ENCODE measurements around the gene ALOX12. TPM values are rescaled to one million over a fixed set of nuclear protein-coding genes. Genes with fewer than 3 reads are reported as not detected.

Gene ALOX12
- total and polyA plus RNA-seq, 4 donors: 0.03 to 3.1 (median 0.24) TPM; not detected in 1

- 94% methylated on average over 3 of the region's 3 CpGs for WGBS
- Histone ChIP-seq H3K4me1 (ENCODE audit: control insufficient read depth in 4 of 4, insufficient read depth in 4 of 4, low read length in 3 of 4) (no peaks in the 10 kb centered on the region), H3K36me3 (ENCODE audit: control insufficient read depth in 4 of 4, insufficient read depth in 3 of 4, low read depth in 1 of 4, low read length in 3 of 4) (peaks cover 0 to 1% (median 0%) of the 10 kb centered on the region in 4 donors), H3K27ac (ENCODE audit: low read depth in 1 of 2, low read length in 2 of 2) (peak overlapping the region in 1 of 2 donors; percentile 23), H3K9ac (ENCODE audit: low read depth in 1 of 2, low read length in 2 of 2) (no peak overlapping the region), H3K27me3 (ENCODE audit: control insufficient read depth in 4 of 4, insufficient read depth in 4 of 4, low read length in 3 of 4) (no peaks in the 10 kb centered on the region), H3K9me3 (ENCODE audit: control insufficient read depth in 4 of 4, low read length in 3 of 4) (no peaks in the 10 kb centered on the region), H3K4me3 (ENCODE audit: low read depth in 1 of 3, low read length in 3 of 3) (no peak overlapping the region)
- TF ChIP-seq CTCF (IDR thresholded peaks at IDR 0.05; ENCODE audit: low read depth, low read length, missing input control) (no peak), FOXA1 (IDR thresholded peaks at IDR 0.05) (no peak), EGR1 (IDR thresholded peaks at IDR 0.05; ENCODE audit: low read depth in 2 of 2) (no peak), NR2F2 (IDR thresholded peaks at IDR 0.05) (no peak), RXRA (IDR thresholded peaks at IDR 0.05) (no peak), YY1 (IDR thresholded peaks at IDR 0.05) (no peak), RAD21 (IDR thresholded peaks at IDR 0.05) (no peak), HNF4G (IDR thresholded peaks at IDR 0.05) (no peak), GABPA (IDR thresholded peaks at IDR 0.05 in 1 of 2, conservative IDR thresholded peaks at IDR 0.05 in 1 of 2) (no peak), MAX (IDR thresholded peaks at IDR 0.05) (no peak), TAF1 (conservative IDR thresholded peaks at IDR 0.05) (no peak)
- DNase-seq (ENCODE audit: low spot score): no peak
Measured at GRCh38 chr17:7029096-7029495, 33.2 kb downstream of the ALOX12 start.

- peak overlapping the region in 1 of 2 donors; percentile 31 for H3K27ac ChIP-seq (ENCODE audit: low read depth in 1 of 2, low read length in 2 of 2)
Measured at GRCh38 chr17:7029659-7030058, 33.8 kb downstream of the ALOX12 start.

GRCh38 chr17:7034955-7035590 is 39.2 kb downstream of the ALOX12 start:
- peaks cover 9 to 39% (median 30%) of the 10 kb centered on the region in 4 donors for H3K4me1 ChIP-seq (ENCODE audit: control insufficient read depth in 4 of 4, insufficient read depth in 4 of 4, low read length in 3 of 4)
- peaks cover 0 to 1% (median 0%) of the 10 kb centered on the region in 4 donors for H3K36me3 ChIP-seq (ENCODE audit: control insufficient read depth in 4 of 4, insufficient read depth in 3 of 4, low read depth in 1 of 4, low read length in 3 of 4)
- WGBS: 10% methylated on average over 7 of the region's 7 CpGs
- H3K27me3 ChIP-seq (ENCODE audit: control insufficient read depth in 4 of 4, insufficient read depth in 4 of 4, low read length in 3 of 4): no peaks in the 10 kb centered on the region
- no peak for DNase-seq (ENCODE audit: low spot score)
- peak overlapping the region; percentile 45 to 74 (median 66) for H3K4me3 ChIP-seq (ENCODE audit: low read depth in 1 of 3, low read length in 3 of 3)
- peak overlapping the region; percentile 48 to 88 for H3K9ac ChIP-seq (ENCODE audit: low read depth in 1 of 2, low read length in 2 of 2)
- no peaks in the 10 kb centered on the region for H3K9me3 ChIP-seq (ENCODE audit: control insufficient read depth in 4 of 4, low read length in 3 of 4)
- H3K27ac ChIP-seq (ENCODE audit: low read depth in 1 of 2, low read length in 2 of 2): peak overlapping the region; percentile 84 to 96
- TF ChIP-seq HNF4G (IDR thresholded peaks at IDR 0.05) (no peak), FOXA2 (IDR thresholded peaks at IDR 0.05) (no peak), NR2F2 (IDR thresholded peaks at IDR 0.05) (peak; percentile 29)

More at GRCh38 chr17:7029659-7030058, 33.8 kb downstream of the ALOX12 start:
- H3K4me3 ChIP-seq (ENCODE audit: low read depth in 1 of 3, low read length in 3 of 3): no peak overlapping the region
- H3K9me3 ChIP-seq (ENCODE audit: control insufficient read depth in 4 of 4, low read length in 3 of 4): no peaks in the 10 kb centered on the region
- no peak overlapping the region for H3K9ac ChIP-seq (ENCODE audit: low read depth in 1 of 2, low read length in 2 of 2)
- no peaks in the 10 kb centered on the region for H3K4me1 ChIP-seq (ENCODE audit: control insufficient read depth in 4 of 4, insufficient read depth in 4 of 4, low read length in 3 of 4)
- TF ChIP-seq GABPA (IDR thresholded peaks at IDR 0.05 in 1 of 2, conservative IDR thresholded peaks at IDR 0.05 in 1 of 2) (peak in 1 of 2 donors; percentile 55), NR2F2 (IDR thresholded peaks at IDR 0.05) (no peak), YY1 (IDR thresholded peaks at IDR 0.05) (peak; percentile 15)
- WGBS: 74% methylated on average over 8 of the region's 8 CpGs
- peaks cover 0 to 1% (median 0%) of the 10 kb centered on the region in 4 donors for H3K36me3 ChIP-seq (ENCODE audit: control insufficient read depth in 4 of 4, insufficient read depth in 3 of 4, low read depth in 1 of 4, low read length in 3 of 4)
- no peak for DNase-seq (ENCODE audit: low spot score)
- H3K27me3 ChIP-seq (ENCODE audit: control insufficient read depth in 4 of 4, insufficient read depth in 4 of 4, low read length in 3 of 4): no peaks in the 10 kb centered on the region

Measured in liver (tissue), 9 donors.